Panc1 (cell line): ENCODE results near the gene TRIM28. TPM values are rescaled to one million over a fixed set of nuclear protein-coding genes. Genes with fewer than 3 reads are reported as not detected.

Source experiments
- ATAC-seq: fragments of 200-7000 bp; cut with Tn5 transposase; 2 replicates; pipeline ENCODE4 v1.9.1; 2020; ENCODE audit warnings: mild to moderate bottlenecking, moderate library complexity
- BruUV-seq: library from RNA; stranded (reverse); fragments of 400-500 nt; replicated peaks from 2 replicates; lab custom pipeline; 2021; lab: Mats Ljungman, UMichigan
- CTCF ChIA-PET: fragments of 300-600 bp; sonication (Branson Sonifier 250); formaldehyde crosslinking; loops from one replicate; lab custom pipeline; 2022; ENCODE audit warnings: antibody characterized with exemption; lab: Charles Lee
- POLR2A ChIA-PET: fragments of 300-600 bp; sonication (Branson Sonifier 250); formaldehyde crosslinking; loops from one replicate; lab custom pipeline; 2022; ENCODE audit warnings: antibody characterized with exemption; lab: Charles Lee
- DNase-seq: peaks from one replicate; pipeline ENCODE4 v3.0.0-alpha.2; 2010; ENCODE audit warnings: low read depth, low spot score
- H3K27ac ChIP-seq: 2 replicates; pipeline ENCODE4 v1.5.1; 2011; ENCODE audit warnings: mild to moderate bottlenecking, low read length, inconsistent platforms
- H3K27me3 ChIP-seq: fragments of 200-500 bp; sonication (Bioruptor generic); 2 replicates; pipeline ENCODE4 v1.6.0; 2014; ENCODE audit warnings: low read length, inconsistent platforms; ENCODE audit not compliant: control insufficient read depth, insufficient read depth
- H3K36me3 ChIP-seq: fragments of 200-500 bp; sonication (Bioruptor generic); 2 replicates; pipeline ENCODE4 v1.5.1; 2014; ENCODE audit warnings: inconsistent platforms, mild to moderate bottlenecking, low read length, moderate library complexity; ENCODE audit not compliant: control insufficient read depth, insufficient read depth
- H3K4me1 ChIP-seq: 2 replicates; pipeline ENCODE4 v1.5.1; 2011; ENCODE audit warnings: inconsistent platforms, mild to moderate bottlenecking, low read length, moderate library complexity; ENCODE audit not compliant: control insufficient read depth, insufficient read depth
- H3K4me3 ChIP-seq, 2 experiments: 2 replicates each; pipeline ENCODE4 v1.5.1; 2011 to 2012; ENCODE audit warnings: low read depth in 2 of 2, low read length in 2 of 2, mild to moderate bottlenecking in 2 of 2, inconsistent platforms in 1 of 2, moderate library complexity in 1 of 2
- H3K9me3 ChIP-seq: fragments of 200-500 bp; sonication (Bioruptor generic); 2 replicates; pipeline ENCODE4 v1.5.1; 2014; ENCODE audit warnings: low read depth, mild to moderate bottlenecking, inconsistent platforms, low read length, moderate library complexity; ENCODE audit not compliant: control insufficient read depth, insufficient read depth
- POLR2AphosphoS5 ChIP-seq: IDR thresholded peaks from 2 replicates; pipeline ENCODE4 v1.6.1; 2012; ENCODE audit warnings: mild to moderate bottlenecking, low read depth, low read length, moderate library complexity
- REST ChIP-seq, 2 experiments: IDR thresholded peaks; 2 replicates each; pipeline ENCODE4 v1.6.1; 2011 to 2012; ENCODE audit warnings: low read depth in 2 of 2, control low read depth in 1 of 2, low read length in 1 of 2, mild to moderate bottlenecking in 1 of 2, moderate library complexity in 1 of 2; ENCODE audit not compliant: insufficient read depth in 1 of 2
- SIN3A ChIP-seq: IDR thresholded peaks from 2 replicates; pipeline ENCODE4 v1.6.1; 2012; ENCODE audit warnings: low read depth, mild to moderate bottlenecking, low read length, moderate library complexity, borderline replicate concordance; ENCODE audit not compliant: insufficient read depth
- TCF7L2 ChIP-seq: IDR thresholded peaks from 2 replicates; pipeline ENCODE4 v1.6.1; 2011; ENCODE audit warnings: mild to moderate bottlenecking, low read depth, low read length, inconsistent platforms
- in situ Hi-C: cut with HindIII; loops from 2 replicates; pipeline ENCODE4 v1.10.0; 2016; ENCODE audit warnings: low sequenced_read_pairs, low pct_unique_long_range_greater_than_20kb
- intact Hi-C: fragments of 100-400 bp; cut with micrococcal nuclease; formaldehyde crosslinking; loops from one replicate; pipeline ENCODE4 v1.10.0; 2022; ENCODE audit not compliant: unreplicated experiment
- total RNA-seq: library from RNA; stranded (reverse); gene quantifications from one replicate; pipeline ENCODE4 v1.2.1, GENCODE V29; 2021; ENCODE audit not compliant: unreplicated experiment
- TF ChIP-seq, protein P1 (sequence below): fragments of 450-650 bp; IDR thresholded peaks from 2 replicates; pipeline ENCODE4 v1.5.1; 2017; ENCODE audit warnings: mild to moderate bottlenecking

The TRIM28 gene
- total RNA-seq, 1 experiment from 2014 or later: 767 TPM

GRCh38 chr19:58559275-58560006, 15.6 kb downstream of the TRIM28 start:
- H3K27me3 ChIP-seq: no peaks in the 10 kb centered on the region
- peaks cover 32% of the 10 kb centered on the region for H3K4me1 ChIP-seq
- BruUV-seq: no TSS peak
- intact Hi-C loops (no loop called here), in situ Hi-C loops (no loop called here)
- ChIA-PET POLR2A (interaction anchor here (0.5 to 1.0 kb wide), 5 partner anchors 15 to 789 kb away, joined by 3 to 23 read pairs (median 3); no protein-coding TSS in a partner anchor), CTCF (interaction anchor here (0.5 to 0.8 kb wide), 2 partner anchors 39 to 51 kb away, joined by 3 read pairs; partner anchors contain the start of gene ZBTB45)
- H3K36me3 ChIP-seq: no peaks in the 10 kb centered on the region; the same call in 1 of the 2 replicates
- peak; percentile 78 for DNase-seq
- H3K4me3 ChIP-seq: peak overlapping the region; percentile 66 to 77
- H3K9me3 ChIP-seq: no peaks in the 10 kb centered on the region
- peak overlapping the region; percentile 100 for H3K27ac ChIP-seq
- ATAC-seq: peak; percentile 63
- TF ChIP-seq REST (IDR thresholded peaks at IDR 0.05; ENCODE audit: insufficient read depth in 1 of 2, low read depth in 2 of 2, low read length in 1 of 2) (no peak), POLR2AphosphoS5 (peak; percentile 75)

DNA sequence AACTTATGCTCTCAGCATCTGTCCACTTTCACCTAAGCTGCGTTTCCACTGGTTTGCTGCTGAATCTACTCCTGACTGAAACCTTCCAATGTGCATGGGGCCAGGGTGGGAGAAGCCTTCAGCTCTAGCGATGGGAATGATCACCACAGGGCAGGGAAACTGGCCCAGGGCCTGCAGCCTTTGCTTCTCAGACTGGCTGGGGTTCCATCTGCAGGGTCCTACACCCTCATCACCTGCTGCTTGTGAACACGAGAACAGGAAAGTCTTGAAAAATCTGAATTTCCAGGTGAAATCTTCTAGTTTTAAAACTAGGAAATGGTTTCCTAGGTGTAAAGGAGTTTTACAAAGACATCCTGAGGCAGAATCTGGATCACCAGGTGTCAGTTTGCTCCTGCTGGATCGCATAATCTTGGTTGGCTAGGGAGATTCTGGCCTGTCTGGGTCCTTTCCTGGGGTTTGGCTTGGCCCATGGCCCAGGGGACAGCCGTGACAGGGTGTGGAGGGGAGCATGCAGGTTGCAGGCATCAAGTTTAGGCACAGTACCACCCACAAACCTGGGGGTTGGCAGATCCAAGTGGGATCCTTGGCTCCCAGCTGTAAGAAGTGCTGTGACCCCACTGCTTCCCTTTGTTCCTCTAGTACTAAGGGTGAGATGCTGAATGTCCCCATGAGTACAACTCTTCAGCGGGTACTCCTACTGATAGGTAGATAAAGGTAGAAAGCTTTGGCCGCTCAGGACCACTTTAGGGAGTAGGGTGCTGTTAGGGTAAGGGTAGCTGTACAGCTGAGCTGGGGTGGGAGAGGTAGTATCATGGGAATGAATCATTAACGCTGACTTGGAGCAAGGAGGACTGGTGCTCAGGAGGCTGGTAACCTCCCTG, 16.4 kb downstream of the TRIM28 start:
- Histone ChIP-seq H3K4me1 (peaks cover 31% of the 10 kb centered on the region), H3K27me3 (no peaks in the 10 kb centered on the region), H3K9me3 (no peaks in the 10 kb centered on the region), H3K27ac (peak overlapping the region; percentile 100), H3K36me3 (no peaks in the 10 kb centered on the region), H3K4me3 (peak overlapping the region; percentile 66 to 77)
- no peak for TF ChIP-seq TCF7L2
- TF ChIP-seq, protein P1, sequence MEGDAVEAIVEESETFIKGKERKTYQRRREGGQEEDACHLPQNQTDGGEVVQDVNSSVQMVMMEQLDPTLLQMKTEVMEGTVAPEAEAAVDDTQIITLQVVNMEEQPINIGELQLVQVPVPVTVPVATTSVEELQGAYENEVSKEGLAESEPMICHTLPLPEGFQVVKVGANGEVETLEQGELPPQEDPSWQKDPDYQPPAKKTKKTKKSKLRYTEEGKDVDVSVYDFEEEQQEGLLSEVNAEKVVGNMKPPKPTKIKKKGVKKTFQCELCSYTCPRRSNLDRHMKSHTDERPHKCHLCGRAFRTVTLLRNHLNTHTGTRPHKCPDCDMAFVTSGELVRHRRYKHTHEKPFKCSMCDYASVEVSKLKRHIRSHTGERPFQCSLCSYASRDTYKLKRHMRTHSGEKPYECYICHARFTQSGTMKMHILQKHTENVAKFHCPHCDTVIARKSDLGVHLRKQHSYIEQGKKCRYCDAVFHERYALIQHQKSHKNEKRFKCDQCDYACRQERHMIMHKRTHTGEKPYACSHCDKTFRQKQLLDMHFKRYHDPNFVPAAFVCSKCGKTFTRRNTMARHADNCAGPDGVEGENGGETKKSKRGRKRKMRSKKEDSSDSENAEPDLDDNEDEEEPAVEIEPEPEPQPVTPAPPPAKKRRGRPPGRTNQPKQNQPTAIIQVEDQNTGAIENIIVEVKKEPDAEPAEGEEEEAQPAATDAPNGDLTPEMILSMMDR: no peak
- TF ChIP-seq REST (IDR thresholded peaks at IDR 0.05; ENCODE audit: insufficient read depth in 1 of 2, low read depth in 2 of 2, low read length in 1 of 2): no peak
- TF ChIP-seq SIN3A: no peak
- no peak; the same call in 1 of the 2 replicates for TF ChIP-seq POLR2AphosphoS5
- no peak for ATAC-seq
- in situ Hi-C loops: no loop called here
- TSS peak; percentile 80 for BruUV-seq
- DNase-seq: no peak
- POLR2A ChIA-PET: interaction anchor here (0.5 to 1.0 kb wide), 4 partner anchors 14 to 790 kb away, joined by 3 to 23 read pairs (median 7); no protein-coding TSS in a partner anchor
- CTCF ChIA-PET: interaction anchor here (0.8 kb wide), 1 partner anchor 40 kb away, joined by 3 read pairs; the partner anchor contains the start of gene ZBTB45
- intact Hi-C loops: no loop called here
